Measurements from ENCODE around the gene AP1B1.

Gene AP1B1

GRCh38 chr22:29291215-29291614, 97.2 kb downstream of the AP1B1 start:
- DNase-seq, result no peak

DNA sequence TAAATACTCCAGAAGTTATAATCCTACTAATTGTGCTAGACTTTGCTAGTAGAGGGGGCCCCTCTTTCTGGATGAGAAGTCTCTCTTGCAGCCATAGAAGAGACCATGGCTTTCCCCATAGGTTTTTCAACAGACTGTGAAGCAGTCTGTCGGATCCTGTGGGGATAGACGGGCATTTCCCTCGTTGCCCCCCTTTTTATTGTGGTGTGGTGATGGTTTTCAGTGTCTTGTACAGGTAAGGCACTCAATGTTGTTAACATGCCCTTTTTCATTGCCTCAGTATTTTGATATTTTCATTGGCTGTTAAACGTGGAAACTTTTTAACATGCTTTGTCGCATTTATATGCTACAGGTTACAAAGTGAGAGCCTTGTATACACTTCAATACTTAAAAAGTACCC, 98.3 kb downstream of the AP1B1 start:
- no peak for DNase-seq

DNA sequence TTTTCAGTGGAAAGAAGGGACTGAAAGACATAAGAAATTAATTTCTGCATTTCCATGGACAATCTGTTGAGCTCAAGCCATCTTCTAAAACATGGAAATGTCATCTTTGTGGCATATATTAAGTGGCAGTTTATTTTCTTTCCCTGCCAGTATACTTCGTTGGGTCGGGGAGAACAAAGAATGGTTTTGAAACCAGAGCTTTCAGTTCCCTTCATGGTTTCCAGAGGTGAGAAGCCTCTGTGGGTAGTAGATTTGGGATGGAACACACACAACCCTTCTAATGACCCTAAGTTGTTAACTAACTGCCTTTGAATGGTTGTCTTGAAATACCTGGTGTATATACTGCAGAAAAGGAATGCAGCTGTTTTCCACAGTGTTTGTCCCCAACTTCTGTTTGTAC, 99.5 kb downstream of the AP1B1 start:
- no peak for DNase-seq

DNA sequence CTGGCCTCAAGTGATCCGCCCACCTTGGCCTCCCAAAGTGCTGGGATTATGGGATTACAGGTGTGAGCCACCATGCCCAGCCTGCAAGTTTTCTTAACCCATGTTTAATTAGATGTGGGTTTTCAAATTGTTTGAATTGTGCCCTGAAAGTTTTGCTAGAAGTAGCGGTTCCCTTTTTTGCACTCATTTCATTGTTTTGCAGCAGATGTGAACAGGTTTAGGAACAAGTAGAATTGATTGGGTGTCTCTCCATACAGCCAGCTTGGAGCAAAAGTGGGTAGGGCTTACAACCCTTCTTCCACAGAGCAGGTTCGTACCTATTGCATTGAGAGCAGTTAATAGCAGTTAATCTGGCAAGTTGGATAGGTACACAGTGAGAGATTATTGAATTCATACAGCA, 104.2 kb downstream of the AP1B1 start:
- DNase-seq, result no peak

DNA sequence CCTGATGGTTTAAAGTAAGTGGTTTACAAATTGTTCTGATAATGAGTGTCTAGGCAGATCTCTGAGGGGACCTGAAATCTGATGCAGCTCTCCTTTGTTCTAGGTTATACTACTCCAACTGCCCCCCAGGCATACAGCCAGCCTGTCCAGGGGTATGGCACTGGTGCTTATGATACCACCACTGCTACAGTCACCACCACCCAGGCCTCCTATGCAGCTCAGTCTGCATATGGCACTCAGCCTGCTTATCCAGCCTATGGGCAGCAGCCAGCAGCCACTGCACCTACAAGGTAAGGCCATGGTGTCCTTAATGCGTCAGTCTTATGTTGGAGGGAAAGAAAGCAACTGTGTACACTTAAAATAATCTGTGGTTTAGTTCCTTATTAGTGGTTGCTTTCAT, 110.4 kb downstream of the AP1B1 start:
- DNase-seq, result no peak
